Stimulated activated CD8-positive, alpha-beta memory T cell treated with anti-CD3 and anti-CD28 coated beads, Interleukin-7, amount 100 ng/mL, for 48 hours (primary cell): ENCODE data around the gene BRPF1.

Experiments
- DNase-seq, 2 donors: peaks; one replicate each; pipeline ENCODE4 v3.0.0-alpha.2; 2020; ENCODE audit warnings: low read depth in 1 of 2; ENCODE audit errors: extremely low read depth in 1 of 2

Gene BRPF1

DNA sequence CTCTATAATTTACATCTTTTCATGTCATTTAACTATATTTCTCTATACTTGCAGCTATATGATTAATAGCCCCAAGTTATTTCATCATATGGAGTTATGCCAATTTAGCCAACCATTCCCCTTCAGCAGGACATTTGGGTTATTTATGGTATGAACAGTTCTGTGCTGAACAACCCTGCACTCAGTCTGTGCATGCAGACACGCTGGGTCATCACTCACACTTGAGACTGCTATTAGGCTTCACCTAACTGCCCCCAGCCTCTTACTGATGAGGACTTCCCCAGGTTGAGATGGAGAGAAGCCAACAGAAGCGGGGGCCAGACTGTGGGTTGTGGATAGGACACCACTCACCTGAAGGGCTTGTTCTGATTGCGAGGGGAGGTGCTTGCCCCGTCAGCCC is 53.4 kb downstream of the BRPF1 start:
- no peak for DNase-seq

DNA sequence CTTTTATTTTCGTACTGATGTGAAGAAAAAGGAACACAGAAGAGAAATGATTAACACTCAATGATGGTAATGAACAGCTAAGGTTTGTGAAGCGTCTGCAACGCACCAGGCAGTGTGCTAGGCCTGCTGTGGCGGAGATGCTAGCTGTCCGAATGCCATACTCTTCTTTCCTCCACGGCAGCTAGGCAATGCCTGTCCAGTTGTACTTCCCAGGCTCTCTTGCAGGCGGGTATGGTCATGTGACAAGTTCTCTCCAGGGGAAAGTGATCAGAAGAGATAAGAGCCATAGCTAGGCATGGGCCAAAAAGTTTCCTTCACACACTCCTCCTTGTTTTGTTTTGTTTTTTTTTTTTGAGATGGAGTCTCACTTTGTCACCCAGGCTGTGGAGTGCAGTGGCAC is 54.1 kb downstream of the BRPF1 start:
- no peak for DNase-seq

DNA sequence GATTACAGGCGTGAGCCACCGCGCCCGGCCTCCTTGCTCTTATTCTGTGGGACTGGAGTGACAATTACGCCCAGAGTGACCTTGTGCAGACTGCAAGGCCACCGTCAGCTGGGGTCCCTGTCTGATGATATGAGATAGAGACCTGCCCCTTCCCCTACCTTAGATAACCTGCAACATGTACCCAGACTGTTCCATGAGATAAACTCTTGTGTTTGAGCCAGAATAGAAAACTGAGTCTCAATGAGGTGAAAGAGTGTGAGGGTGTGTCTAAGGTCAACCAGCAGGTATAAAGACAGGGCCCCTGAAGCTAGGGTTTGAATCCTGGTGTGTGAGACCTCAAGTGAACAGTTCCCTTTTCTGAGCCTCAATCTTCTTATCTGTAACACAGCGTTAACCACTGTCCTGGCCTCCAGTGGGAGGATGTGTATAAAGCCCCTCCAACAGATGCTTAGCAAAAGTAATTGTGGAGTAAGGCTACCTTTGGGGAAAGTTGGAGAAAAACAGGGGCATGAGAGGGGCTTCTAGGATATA is 54.7 kb downstream of the BRPF1 start:
- no peak for DNase-seq

DNA sequence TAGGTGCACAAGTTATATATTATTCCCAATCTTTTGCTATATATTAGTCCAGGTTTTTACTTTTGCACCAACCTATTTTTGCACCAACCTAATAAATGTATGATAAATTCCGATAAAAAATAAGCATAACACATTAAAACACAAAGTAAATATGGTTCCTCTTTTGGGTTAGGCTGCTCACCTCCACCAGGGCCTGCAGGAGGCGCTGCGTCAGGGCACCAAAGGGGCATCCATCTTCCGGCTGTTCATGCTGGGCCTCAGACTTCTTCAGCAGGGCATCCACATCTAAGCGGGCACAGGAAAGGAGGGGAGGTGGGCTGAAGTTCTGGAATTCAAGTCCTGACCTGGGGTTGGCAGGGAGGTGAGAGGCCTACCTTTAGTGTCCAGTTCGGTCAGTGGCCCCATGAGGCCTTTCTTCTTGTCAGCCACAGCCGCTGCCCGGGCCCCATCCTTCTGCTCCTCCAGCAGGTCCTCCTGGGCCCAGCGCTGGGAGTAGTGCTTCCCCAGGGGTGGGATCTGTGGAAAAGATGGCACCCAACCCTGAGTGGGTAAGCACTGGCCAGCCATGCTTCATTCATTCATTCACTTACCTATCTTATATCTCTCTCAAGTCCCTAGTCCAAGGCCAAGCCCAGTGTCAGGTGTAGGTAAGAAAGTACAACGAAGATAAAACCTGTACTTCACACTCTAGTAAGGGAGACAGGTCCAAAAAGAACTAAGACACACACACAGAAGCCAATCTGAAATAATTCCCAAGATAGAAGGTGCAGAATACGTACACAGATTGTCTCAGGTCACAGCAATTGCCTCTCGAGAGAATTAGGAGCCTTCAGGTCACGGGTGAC is 55.5 kb downstream of the BRPF1 start:
- no peak for DNase-seq

DNA sequence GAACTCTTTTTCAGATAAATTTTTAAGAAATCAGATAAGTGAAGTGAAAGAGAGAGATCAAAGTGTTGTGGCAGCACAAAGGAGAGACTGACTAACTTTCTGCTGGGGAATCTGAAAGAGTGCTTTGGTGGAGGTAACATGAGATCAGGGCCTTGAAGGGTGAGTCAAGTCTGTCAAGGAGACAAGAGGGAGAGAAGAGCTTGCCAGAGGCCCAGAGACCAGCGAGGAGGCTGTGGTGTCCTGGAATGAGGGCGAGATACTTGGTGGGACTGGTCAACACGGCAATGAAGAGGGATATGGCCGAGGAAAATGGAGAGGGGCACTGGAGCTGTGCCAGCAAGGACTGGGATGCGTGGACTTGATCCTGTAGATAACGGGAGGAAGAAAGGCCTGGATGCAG is 56.2 kb downstream of the BRPF1 start:
- DNase-seq = no peak

DNA sequence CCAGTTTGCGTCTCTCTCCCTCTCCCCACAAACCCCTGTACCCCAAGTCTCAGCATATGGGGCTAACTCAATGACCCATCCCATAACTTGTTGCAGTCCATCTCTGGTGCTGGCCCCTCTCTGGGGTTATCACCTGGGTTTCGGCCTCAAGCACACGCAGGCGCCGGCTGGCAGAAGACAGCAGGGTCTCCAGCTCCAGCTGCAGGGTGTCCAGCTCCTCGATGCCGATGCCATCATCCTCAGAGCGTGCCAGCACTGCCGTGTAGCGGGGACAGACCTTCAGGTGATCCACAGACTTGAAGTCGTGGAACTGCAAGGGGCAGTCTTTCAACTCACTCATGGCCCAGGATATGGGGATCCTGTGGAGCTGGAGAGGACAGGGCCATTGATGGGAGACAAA is 59.6 kb downstream of the BRPF1 start:
- DNase-seq = no peak

DNA sequence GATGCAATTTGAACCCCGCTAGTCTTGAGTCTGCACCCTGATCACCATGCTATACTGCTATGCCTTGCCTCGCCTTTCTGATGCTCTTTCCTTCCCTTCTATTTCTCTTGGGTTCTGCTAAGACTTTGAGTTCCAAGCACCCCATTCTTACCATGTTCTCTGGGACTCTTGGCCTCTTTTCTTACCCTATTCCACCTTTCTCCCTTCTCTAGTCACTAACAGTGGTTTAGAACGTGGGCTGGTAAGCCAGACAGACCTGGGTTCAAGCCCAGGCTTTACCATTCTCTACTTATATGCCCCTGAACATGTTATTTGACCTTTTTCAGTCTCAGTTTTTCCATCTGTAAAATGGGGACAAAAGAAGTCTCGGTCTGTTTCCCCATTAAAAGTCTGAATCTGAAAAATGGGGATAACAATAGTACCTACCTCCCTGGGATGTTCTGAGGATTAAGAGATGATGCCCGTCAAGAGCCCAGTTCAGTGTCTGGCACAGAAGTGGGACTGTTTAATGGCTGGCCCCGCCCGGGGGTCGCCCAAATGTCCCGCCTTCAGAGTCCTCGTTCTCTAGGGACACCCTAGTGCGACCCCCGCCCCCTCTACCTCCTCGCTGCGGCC is 60.4 kb downstream of the BRPF1 start:
- DNase-seq = no peak

DNA sequence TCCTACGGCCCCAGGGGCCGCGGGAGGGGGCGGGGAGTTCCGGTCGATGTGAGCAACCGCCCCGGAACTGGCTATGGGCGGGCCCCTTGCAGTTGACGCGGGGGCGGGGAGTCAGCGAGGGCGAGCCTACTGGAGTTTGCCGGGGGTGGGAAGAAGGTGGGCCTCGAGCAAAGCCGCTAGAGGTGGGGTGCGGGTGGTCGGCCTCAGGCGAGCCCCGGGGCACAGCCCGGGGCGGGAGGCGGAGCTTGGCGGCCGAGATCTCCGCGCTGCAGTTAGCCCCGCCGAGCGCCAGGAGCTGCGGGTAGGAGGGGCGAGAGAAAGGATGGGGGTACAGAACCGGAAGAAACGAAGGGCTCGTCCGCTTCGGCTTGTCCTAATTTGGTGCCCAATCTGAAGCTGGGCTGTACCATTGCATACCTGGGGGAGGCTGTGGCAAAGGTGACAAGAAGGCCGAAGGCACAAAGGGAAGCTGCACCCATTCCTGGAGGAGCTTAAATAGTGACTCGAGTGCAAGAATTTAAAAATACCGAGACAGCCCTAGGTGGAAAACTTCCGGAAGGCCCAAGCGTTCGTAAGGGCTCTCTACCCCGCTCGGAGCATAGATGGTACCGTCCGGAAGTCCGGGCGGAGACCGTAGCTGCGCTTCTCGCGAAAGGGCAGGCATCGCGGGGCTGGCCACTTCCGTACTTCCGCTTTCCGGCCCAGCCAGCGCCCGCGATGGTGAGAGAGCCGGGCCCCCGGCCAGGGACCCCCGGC is 61.0 kb downstream of the BRPF1 start, which contains the start of the genes ARPC4 and TADA3:
ARPC4 (plus strand) TSS at position 678 of the 756 bp plus-strand sequence; CDS start at position 718, 40 bp downstream.
TADA3 (minus strand) TSS at position 69 of the 756 bp plus-strand sequence. CDS start 1,007 bp downstream, outside the sequence.
- peak; percentile 81 to 91 for DNase-seq

DNA sequence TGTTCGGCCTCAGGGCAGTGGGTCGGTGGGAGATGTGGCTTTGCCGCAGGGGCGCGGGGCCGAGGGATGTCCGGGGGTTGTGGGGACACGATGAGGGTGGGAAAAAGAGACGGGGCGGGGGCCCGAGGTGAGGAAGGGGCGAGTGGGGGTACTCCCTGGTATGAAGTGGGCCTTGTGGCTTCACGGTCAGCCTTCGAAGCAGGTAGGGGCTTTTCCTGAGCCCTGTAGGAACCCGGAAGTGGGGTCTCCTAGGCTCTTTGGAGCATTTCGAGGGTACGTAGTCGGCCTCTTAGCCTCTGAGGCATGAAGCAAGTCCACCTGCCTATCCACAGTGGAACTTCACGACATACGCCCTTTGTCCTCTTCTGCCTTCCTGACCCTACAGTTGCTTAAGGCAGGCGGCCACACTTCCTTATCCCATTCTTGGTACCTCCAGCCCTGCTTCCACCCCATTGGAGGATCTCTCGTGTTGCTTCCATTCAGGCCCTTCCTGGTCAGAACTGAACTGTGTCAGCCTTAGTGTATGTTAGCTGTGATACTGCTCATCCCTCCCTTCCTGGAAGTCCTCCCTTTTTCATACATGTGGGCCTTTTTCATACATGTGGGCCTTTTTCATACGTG is 61.7 kb downstream of the BRPF1 start:
- DNase-seq = no peak

DNA sequence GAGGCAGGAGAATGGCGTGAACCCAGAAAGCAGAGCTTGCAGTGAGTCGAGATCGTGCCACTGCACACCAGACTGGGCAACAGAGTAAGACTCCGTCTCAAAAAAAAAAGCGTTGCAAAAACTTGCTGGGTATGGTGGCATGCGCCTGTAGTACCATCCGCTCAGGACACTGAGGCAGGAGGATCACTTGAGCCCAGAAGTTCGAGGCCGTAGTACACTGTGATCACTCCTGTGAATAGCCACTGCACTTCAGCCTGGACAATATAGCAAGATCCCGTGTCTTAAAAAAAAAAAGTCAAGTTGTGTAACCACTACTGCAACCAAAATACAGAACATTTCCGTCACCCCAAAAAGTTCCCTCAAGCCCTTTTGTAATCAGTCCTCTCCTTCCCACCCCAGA is 62.9 kb downstream of the BRPF1 start:
- no peak for DNase-seq

DNA sequence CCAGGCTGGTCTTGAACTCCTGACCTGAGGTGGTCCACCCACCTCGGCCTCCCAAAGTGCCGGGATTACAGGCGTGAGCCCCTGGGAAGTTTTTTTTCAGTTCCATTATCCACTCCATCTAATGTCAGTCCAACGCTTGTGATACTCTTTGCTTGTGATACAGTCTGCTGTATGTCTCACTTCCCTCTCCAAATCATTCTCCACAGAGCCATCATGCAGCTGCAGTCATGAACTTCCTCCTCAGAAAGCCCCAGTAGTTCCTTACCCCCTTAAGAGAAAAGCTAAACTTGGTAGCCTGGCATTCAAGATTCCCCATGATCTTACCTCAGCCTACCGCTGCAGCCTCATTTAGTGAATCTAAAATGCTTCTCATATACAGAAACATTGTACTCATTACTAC is 63.7 kb downstream of the BRPF1 start:
- no peak for DNase-seq

DNA sequence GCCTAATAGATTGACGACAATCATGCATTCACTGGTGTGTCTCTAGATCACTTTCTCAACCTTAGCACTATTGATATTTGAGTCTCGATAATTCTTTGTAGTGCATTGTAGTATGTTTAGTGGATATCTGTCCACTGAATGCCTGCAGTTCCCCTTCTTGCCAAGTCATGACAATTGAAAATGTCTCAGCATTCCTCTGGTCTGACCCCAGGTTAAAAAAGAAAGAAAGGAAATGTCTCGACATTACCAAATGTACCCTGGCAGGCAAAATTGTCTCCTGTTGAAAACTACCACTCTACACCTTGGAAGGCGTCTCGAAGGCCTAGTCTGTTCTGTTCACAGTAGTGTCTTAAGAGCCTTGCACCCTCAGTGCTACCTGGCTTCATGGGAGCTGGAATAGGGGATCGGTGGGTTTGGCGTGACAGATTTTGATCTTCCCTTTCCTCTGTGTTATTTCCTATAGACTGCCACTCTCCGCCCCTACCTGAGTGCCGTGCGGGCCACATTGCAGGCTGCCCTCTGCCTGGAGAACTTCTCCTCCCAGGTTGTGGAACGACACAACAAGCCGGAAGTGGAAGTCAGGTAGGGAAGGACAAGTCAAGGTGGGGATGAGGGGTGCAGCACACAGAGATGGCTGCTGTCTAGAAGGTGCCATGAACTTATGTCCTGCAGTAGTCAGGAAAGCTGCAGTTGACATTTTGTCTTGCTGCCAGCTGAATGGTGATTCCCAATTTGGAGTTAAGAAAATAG is 65.8 kb downstream of the BRPF1 start:
- no peak for DNase-seq
